GM18502 (cell line): Measurements from ENCODE around the gene CDK5RAP2.

Source experiments
- ATAC-seq: cut with Tn5 transposase; IDR thresholded peaks from one replicate; pipeline ENCODE4 v1.9.1; 2021; ENCODE audit warnings: mild to moderate bottlenecking; ENCODE audit not compliant: unreplicated experiment, poor library complexity

CDK5RAP2 gene

DNA sequence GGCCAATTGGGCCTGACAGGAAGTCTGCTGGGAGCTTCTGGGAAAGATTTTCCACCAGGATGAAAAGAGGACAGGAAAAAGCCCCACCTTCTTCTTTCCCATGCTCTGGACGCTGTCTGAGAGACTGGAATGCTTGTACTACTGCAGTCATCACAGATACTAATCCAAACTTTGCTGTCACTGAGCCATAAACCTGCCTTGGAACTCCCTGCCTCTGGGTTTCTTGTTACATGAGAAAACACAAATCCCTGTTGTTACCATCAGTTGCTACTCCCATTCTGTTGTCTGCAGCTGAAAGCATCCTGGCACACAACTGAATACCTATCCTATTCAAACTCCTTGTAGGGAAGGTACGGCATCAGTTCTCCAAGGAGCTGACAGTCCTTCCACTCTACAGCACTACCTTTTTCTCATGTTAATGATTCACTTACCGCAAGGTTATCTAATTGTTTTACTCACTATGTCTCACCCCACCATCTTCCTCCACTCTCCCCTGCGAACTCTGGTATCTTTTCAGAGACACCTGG, 167.5 kb downstream of the CDK5RAP2 start:
- ATAC-seq = no peak

GRCh38 chr9:120411862-120412424, 168.0 kb downstream of the CDK5RAP2 start:
- no peak for ATAC-seq

GRCh38 chr9:120410925-120411501, 169.0 kb downstream of the CDK5RAP2 start:
- no peak for ATAC-seq

GRCh38 chr9:120408680-120409258, 171.2 kb downstream of the CDK5RAP2 start:
- ATAC-seq = no peak

- ATAC-seq = no peak
These were observed 174.1 kb downstream of the CDK5RAP2 start for GRCh38 chr9:120405860-120406259.

DNA sequence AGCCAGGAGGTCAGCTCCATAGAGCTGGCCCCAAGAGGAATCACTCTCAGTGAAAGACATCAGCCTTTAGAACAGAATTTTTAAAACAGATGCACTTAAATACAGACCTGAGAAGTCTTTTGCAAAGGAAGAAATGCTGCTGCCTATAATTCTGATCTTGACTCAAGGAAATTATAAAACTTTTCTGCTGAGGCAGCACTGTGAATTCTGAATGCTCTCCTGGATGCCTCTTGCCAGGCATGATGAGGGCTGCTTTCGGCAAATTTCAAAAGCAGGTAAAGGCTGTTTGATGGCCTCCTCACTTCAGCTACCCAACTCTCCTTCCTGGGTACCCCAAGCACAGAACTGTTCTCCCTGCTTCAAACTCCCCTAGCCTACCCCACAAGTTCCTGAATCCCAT, 174.8 kb downstream of the CDK5RAP2 start:
- ATAC-seq = no peak

DNA sequence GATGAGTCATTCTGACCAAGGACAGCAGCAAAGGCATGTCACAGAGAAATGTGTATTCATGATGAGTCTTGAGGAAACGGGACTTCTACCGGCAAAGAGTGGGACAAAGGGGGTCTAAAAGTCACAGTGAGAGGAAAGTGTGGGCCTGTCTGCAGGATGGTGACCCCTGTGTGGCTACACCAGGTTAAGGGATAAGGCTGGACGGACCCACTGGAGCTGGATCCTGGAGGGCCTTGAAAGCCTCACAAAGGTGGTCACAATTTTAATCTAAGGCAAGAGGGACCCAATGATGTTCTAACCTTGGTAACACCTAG, 176.5 kb downstream of the CDK5RAP2 start:
- ATAC-seq = no peak

DNA sequence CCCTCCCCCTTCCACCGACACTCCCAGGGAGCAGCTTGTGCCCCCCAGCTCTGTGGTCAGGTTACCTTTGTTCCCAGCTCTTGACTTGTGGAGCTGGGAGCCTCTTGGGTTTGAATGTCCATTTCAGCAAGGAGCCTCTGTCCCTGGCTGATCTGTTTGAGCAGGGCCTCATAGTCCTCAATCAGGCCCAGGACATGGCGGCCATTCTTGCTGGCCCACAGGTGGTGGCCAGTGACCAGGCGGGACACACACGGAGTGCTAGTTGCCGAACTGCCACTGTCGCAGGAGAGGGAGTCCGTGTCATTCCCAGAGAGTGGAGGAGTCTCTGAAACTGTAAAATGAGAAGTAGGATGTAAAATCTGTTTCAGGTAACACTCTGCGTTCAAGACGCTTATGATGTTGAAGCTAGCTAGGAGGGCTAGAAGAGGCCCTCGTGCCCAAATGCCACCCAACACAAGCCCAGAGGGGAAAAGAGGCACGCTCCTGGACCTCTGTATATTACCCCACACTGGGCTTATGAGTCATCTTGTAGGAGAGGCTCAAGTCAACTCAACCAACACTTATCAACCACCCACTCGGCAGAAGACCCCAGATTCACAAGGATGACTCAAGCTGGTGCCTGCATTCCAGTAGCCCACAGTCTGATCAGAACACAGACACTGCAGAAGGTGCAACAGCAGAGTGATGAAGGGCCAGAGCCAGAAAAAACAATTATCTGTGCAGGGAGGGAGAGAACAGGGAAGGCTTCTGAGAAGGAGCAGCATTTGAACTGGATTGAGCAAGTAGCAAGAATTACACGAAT, 177.0 kb downstream of the CDK5RAP2 start:
- no peak for ATAC-seq

DNA sequence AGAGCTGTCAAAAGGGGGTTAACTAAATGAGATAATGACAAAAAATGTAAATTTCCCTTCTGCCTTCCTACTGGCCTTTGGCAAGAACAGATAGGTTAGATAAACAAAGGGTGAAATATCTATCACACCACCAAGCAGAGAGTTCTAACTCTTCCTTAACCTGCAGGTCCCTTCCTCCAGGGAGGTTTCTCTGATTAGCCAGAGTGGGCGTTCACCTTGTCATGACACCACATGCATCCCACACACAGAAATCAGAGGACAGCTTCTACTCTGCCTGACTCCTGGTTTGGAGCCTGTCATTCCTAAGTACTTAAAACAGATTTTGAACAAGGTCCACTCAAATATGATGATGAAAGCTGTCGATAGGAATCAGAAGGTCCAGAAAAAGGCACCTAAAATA, 180.0 kb downstream of the CDK5RAP2 start:
- ATAC-seq = no peak

- ATAC-seq = no peak
These were observed 181.7 kb downstream of the CDK5RAP2 start for GRCh38 chr9:120398286-120398685.

GRCh38 chr9:120397453-120397852, 182.5 kb downstream of the CDK5RAP2 start:
- no peak for ATAC-seq

- ATAC-seq = no peak
These were observed 183.0 kb downstream of the CDK5RAP2 start for GRCh38 chr9:120396931-120397330.

DNA sequence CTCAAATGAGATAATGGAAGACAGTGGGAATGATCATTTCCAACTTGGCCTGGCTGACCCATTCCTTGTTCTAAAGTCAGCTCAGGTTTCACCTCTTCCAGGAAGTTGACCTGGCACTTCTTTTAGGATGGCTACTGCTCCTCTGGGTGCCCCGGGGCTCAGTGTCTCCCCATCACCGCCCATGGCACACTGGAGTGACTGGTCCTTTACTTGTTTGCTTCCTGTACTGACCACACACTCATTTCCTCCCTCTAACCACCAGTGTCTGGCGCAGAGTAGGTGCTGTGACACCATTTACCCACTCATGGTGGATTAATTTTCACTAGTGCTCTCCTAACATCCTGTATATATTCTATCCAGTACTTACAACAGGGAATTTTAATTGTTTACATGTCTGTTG, 183.5 kb downstream of the CDK5RAP2 start:
- ATAC-seq = no peak

- ATAC-seq = no peak
These were observed 184.6 kb downstream of the CDK5RAP2 start for GRCh38 chr9:120395376-120395775.

DNA sequence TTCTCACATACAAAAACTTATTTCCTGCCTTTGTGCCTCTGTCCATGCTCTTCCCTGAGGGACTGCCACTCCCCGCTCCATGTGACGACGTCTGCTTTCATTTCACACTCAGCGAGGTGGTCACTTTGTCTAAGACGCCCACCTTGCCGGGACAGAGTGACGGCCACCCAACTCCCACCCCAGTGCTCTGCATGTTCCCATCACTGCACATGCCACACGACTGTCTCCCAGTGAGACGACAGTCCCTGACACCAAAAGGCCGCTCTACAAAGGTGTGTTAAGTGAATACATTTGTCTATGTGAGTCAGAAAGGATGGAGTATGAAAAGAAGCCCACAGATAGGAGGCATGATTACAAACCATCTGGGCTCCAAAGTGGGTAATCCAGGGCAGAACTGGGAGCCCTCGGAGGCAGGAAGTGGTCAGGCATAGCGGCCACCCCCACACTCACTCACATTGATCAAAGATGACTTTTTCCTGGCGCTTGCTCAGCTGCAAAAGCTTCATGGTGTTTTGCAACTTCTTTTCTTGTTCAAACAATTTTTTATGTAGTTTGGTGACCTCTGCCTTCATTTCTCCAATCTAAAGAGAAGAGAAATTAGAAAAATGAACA, 185.8 kb downstream of the CDK5RAP2 start:
- ATAC-seq = no peak

- no peak for ATAC-seq
These were observed 186.4 kb downstream of the CDK5RAP2 start for GRCh38 chr9:120393386-120394057.

DNA sequence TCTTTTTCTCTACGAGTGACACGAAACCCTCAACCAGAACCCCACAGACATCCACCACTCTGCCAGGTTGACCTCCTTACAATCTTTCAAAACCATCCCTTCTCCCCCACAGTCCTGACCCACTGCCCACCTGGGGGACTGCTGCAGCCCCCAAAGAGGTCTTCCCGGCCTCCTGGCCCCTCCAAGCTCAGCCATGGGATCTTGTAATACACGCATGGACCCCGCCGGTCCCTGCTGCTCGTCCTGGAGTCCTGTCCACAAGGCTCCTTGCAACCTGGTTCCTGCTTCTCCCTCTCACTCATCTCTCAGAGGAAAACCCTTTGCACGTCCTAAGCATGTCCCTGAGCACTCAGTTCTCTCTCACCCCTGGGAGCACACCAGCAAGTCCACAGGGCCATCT, 187.3 kb downstream of the CDK5RAP2 start:
- ATAC-seq = no peak

DNA sequence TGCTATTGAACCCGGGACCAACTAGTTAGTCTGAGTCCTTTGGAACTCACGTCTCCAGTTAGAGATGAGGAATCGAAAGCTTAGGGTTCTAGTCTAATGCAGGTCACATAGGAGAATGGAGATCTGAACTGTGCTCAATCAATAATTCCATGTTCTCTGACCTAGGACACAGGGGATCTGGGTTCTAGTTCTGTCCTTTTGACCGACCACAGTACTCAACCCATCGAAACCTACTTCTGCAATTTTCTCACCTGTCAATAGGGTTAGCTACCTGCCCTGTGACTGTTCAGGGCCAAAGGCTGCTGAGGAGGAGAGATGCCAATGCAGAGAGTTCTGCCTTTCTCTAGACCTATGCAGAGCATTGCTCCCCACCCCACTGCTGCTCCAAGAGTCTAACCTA, 187.7 kb downstream of the CDK5RAP2 start:
- ATAC-seq = no peak

GRCh38 chr9:120391691-120392090, 188.3 kb downstream of the CDK5RAP2 start:
- ATAC-seq = no peak

- no peak for ATAC-seq
These were observed 189.3 kb downstream of the CDK5RAP2 start for GRCh38 chr9:120390637-120391190.
